Measurements from ENCODE around the gene ANAPC10. TPM values are rescaled to one million over a fixed set of nuclear protein-coding genes. Genes with fewer than 3 reads are reported as not detected.

The ANAPC10 gene
- total and polyA plus RNA-seq, 2 donors (not counting 3 experiments of a cell fraction or from before 2014, with no cell fraction given), result 15.7 to 24.0 TPM

DNA sequence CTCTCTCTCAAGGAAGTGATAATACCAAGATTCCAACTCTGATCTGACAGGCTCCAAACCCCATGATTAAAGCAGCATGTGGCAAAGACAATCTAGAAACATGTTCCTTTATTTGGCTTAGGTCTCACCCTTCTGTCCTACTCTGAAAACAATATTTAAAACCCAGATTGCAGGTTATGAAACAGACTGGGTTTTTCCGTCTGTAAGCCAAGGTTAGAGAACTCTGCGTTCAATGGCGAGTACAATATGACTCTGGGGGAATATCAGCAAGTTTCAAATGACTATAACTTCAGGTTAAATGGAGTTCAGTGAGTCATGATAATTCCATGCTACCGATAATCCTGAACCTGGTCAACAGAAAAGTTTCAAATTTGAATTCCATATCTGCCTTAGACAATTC, 50.8 kb downstream of the ANAPC10 start:
- Histone ChIP-seq H3K27ac (ENCODE audit: insufficient read depth, low read depth, low read length) (no peak overlapping the region), H3K9me1 (replicated peaks; ENCODE audit: control insufficient read depth, extremely low read depth, insufficient read depth, low read length) (no peaks in the 10 kb centered on the region), H3K36me3 (ENCODE audit: control insufficient read depth in 2 of 2, extremely low read depth in 1 of 2, insufficient read depth in 2 of 2, low read length in 2 of 2) (peaks cover 0 to 2% of the 10 kb centered on the region in 2 experiments), H3K79me2 (ENCODE audit: control insufficient read depth, insufficient read depth, low read length) (peaks cover 6% of the 10 kb centered on the region), H3K4me2 (ENCODE audit: insufficient read depth, low read length) (no peak overlapping the region), H3K27me3 (ENCODE audit: control insufficient read depth in 2 of 2, insufficient read depth in 2 of 2, low read length in 2 of 2) (no peaks in the 10 kb centered on the region), H3K9me3 (replicated peaks; ENCODE audit: control insufficient read depth, insufficient read depth, low read length) (no peaks in the 10 kb centered on the region), H2AFZ (ENCODE audit: low read depth, low read length) (no peak overlapping the region), H3K4me1 (ENCODE audit: control insufficient read depth, extremely low read depth, insufficient read depth, low read length) (no peaks in the 10 kb centered on the region), H3K4me3 (replicated peaks in 1 of 3; ENCODE audit: insufficient read depth in 1 of 3, low read depth in 1 of 3, low read length in 3 of 3) (no peak overlapping the region), H4K20me1 (replicated peaks; ENCODE audit: control insufficient read depth, extremely low read depth, insufficient read depth, low read length) (peaks cover 2% of the 10 kb centered on the region), H3K9ac (replicated peaks; ENCODE audit: extremely low read depth, insufficient read depth, low read length) (no peak overlapping the region)
- FAIRE-seq, result no peak
- DNase-seq (ENCODE audit: low read depth, low spot score), result no peak
- TF ChIP-seq JUN (IDR thresholded peaks at IDR 0.05; ENCODE audit: borderline replicate concordance, insufficient read depth, insufficient read length, low read depth), result no peak
- no peak for TF ChIP-seq POLR2A (IDR thresholded peaks at IDR 0.05; ENCODE audit: low read depth, low read length)
- TF ChIP-seq FOS (IDR thresholded peaks at IDR 0.05; ENCODE audit: borderline replicate concordance, insufficient read depth, low read length), result no peak
- no peak for TF ChIP-seq GATA2 (IDR thresholded peaks at IDR 0.05; ENCODE audit: insufficient read depth, insufficient read length, low read depth, low read length)
- no peak for TF ChIP-seq EZH2 (IDR thresholded peaks at IDR 0.05; ENCODE audit: borderline replicate concordance, low read depth, low read length, severe bottlenecking)
- TF ChIP-seq MYC (IDR thresholded peaks at IDR 0.05; ENCODE audit: low read depth, low read length), result no peak
- TF ChIP-seq POLR2AphosphoS5 (IDR thresholded peaks at IDR 0.05; ENCODE audit: insufficient read depth, low read depth, low read length), result no peak
- TF ChIP-seq, protein P1, sequence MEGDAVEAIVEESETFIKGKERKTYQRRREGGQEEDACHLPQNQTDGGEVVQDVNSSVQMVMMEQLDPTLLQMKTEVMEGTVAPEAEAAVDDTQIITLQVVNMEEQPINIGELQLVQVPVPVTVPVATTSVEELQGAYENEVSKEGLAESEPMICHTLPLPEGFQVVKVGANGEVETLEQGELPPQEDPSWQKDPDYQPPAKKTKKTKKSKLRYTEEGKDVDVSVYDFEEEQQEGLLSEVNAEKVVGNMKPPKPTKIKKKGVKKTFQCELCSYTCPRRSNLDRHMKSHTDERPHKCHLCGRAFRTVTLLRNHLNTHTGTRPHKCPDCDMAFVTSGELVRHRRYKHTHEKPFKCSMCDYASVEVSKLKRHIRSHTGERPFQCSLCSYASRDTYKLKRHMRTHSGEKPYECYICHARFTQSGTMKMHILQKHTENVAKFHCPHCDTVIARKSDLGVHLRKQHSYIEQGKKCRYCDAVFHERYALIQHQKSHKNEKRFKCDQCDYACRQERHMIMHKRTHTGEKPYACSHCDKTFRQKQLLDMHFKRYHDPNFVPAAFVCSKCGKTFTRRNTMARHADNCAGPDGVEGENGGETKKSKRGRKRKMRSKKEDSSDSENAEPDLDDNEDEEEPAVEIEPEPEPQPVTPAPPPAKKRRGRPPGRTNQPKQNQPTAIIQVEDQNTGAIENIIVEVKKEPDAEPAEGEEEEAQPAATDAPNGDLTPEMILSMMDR (IDR thresholded peaks at IDR 0.05; ENCODE audit: extremely low read depth in 1 of 2, insufficient read depth in 1 of 2, low read depth in 1 of 2, low read length in 2 of 2), result no peak
- no peak for TF ChIP-seq MAX (IDR thresholded peaks at IDR 0.05; ENCODE audit: insufficient read depth, insufficient read length)
- intact Hi-C loops (cut with micrococcal nuclease) (no loop called here), dilution Hi-C loops (cut with MboI; ENCODE audit: extremely low pct_ligation_motif_present, low sequenced_read_pairs) (no loop called here)
- ChIA-PET POLR2A (no interaction called here), CTCF (no interaction called here)
- BruUV-seq (replicated peaks), result no TSS peak

All from endothelial cell of umbilical vein (primary cell).